GM12892 (cell line): ENCODE results near the gene PWWP3B.

Experiments used
- DNase-seq: peaks from one replicate; pipeline ENCODE4 v3.0.0; 2011; ENCODE audit not compliant: insufficient read length
- FAIRE-seq: peaks from 2 replicates; lab custom pipeline; 2011; peaks lifted over from hg19 to GRCh38; lab: Jason Lieb, UNC
- POLR2A ChIP-seq: IDR thresholded peaks from 2 replicates; pipeline ENCODE4 v1.6.1; 2011; ENCODE audit warnings: low read depth, low read length, control low read depth
- POLR2AphosphoS5 ChIP-seq: IDR thresholded peaks from 2 replicates; pipeline ENCODE4 v1.6.1; 2011; ENCODE audit warnings: low read depth, low read length, control low read depth
- TAF1 ChIP-seq: IDR thresholded peaks from 2 replicates; pipeline ENCODE4 v1.6.1; 2011; ENCODE audit warnings: low read depth, mild to moderate bottlenecking, control low read depth, low read length, borderline replicate concordance

The PWWP3B gene

DNA sequence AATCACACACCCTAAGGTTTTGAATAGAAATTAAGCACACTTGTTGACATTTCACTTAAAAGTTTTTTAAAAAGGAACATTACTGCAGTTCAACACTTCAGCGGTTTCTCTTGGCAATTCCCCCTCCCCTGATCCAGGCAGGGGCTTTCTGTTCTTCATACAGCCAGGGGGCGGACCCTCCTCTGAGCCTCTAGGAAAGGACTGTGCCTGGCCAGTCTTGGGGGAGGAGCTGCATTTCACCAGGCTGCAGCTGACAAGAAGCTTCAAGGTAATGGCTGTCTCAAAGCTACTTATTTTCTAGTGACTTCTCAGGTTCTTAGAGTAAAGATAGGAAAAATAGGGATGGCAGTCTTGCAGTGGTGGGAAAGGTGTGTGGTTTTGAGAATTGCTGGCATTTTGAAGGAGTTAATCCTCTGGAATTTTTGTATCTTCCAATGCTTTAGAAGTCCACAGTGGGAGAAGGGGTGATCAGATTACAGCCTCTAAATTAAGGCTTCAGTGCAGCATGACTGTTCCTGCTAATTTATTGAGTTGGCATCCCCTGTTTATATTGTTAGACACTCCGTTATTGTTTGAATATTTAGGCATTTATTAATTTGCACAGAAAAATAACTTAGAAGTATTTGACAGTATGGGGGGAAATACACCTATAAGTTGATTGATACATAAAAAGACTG, 33.5 kb downstream of the PWWP3B start:
- FAIRE-seq (no peak), DNase-seq (no peak)
- TF ChIP-seq POLR2AphosphoS5 (no peak), POLR2A (no peak), TAF1 (no peak)

DNA sequence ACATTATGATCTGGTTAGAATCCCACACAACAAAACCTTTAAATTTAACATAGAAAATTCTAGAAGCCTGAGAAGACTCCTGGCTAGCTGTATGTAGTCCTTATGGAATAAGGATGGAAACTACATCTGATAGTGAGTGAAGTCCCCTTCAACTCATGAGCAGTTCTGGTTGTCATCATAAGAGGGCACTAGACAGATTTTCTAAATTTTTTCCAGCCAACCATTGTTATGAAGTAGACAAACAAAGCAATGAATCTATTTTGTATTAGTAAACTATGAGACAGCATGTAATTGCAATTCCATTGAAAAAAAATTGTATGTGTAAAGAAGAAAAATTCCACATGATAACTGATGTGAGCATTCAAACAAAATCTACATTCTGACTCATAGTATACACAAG, 35.2 kb downstream of the PWWP3B start:
- no peak for FAIRE-seq
- no peak for DNase-seq
- no peak for TF ChIP-seq POLR2AphosphoS5

DNA sequence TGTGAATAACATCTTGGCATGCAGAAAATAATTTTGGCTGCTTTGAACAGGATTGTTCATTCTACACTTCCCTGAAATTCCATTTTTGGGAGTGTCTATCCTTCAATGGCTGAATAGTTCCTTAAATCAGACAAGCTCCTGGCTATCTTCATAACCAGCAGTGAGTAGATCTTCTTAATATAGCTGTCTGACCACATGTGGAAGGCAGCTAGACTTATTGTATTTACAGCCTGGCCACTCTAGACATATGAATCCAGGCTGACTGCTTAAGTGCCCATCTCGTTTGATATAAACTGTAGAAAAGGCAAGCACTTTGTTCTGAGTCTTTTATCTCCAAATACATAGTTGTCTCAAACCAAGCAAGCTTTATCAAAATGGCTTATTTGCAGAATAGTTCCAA, 40.0 kb downstream of the PWWP3B start:
- no peak for FAIRE-seq
- TF ChIP-seq POLR2AphosphoS5 (no peak), POLR2A (no peak), TAF1 (no peak)
- no peak for DNase-seq
